K562 (cell line): ENCODE measurements around the gene HSPA6. TPM values are rescaled to one million over a fixed set of nuclear protein-coding genes. Genes with fewer than 3 reads are reported as not detected.

ENCODE experiments used
- ATAC-seq: fragments of 200-7000 bp; cut with Tn5 transposase; 3 replicates; pipeline ENCODE4 v1.9.1; 2020; ENCODE audit warnings: moderate library complexity
- BruUV-seq: library from RNA; stranded (reverse); fragments of 400-500 nt; replicated peaks from 2 replicates; lab custom pipeline; 2021; lab: Mats Ljungman, UMichigan
- CTCF ChIA-PET: fragments of 300-600 bp; formaldehyde crosslinking; extraction: SDS; loops from one replicate; lab custom pipeline; 2021; ENCODE audit warnings: low intra/inter-chr PET ratio; lab: Yijun Ruan, JAX
- POLR2A ChIA-PET: fragments of 300-600, 350-650 bp; sonication (Branson Sonifier 250); formaldehyde crosslinking; extraction: SDS; loops from one replicate; lab custom pipeline; 2021; ENCODE audit warnings: antibody characterized with exemption, inconsistent platforms; lab: Yijun Ruan, JAX
- DNase-seq, 4 experiments: peaks; one replicate each; pipeline versions ENCODE4 v3.0.0 to v3.0.0-alpha.2; 2011 to 2018; ENCODE audit warnings: low spot score in 3 of 4, mixed read lengths in 3 of 4; ENCODE audit errors: extremely low read depth in 1 of 4
- FAIRE-seq: peaks from 2 replicates; lab custom pipeline; 2011; peaks lifted over from hg19 to GRCh38; lab: Jason Lieb, UNC
- H2AFZ ChIP-seq: 2 replicates; pipeline ENCODE4 v1.6.0; 2011; ENCODE audit warnings: low read depth, low read length, control low read depth, inconsistent platforms
- H3K27ac ChIP-seq: fragments of 200-600 bp; 3 replicates; pipeline ENCODE4 v1.8.0; 2011; ENCODE audit warnings: low read depth, mild to moderate bottlenecking, control low read depth, inconsistent platforms, low read length, moderate library complexity, mixed read lengths; ENCODE audit errors: extremely low read depth
- H3K27me3 ChIP-seq, 2 experiments: fragments of 300-600 bp in 1 of 2; 2 replicates in 1 of 2; 3 replicates in 1 of 2; pipeline versions ENCODE4 v1.6.0 to v1.8.0; 2011; ENCODE audit warnings: inconsistent platforms in 2 of 2, low read length in 2 of 2, mild to moderate bottlenecking in 1 of 2, mixed read lengths in 1 of 2, moderate library complexity in 1 of 2; ENCODE audit not compliant: control insufficient read depth in 2 of 2, insufficient read depth in 2 of 2
- H3K36me3 ChIP-seq: fragments of 300-600 bp; 3 replicates; pipeline ENCODE4 v1.8.0; 2011; ENCODE audit warnings: mild to moderate bottlenecking, low read length, inconsistent platforms; ENCODE audit not compliant: control insufficient read depth, insufficient read depth
- H3K4me1 ChIP-seq, 2 experiments: fragments of 200-600 bp in 1 of 2; replicated peaks in 1 of 2; 2 replicates in 1 of 2; 3 replicates in 1 of 2; pipeline versions ENCODE4 v1.5.1 to v1.8.0; 2011; ENCODE audit warnings: inconsistent platforms in 2 of 2, low read length in 2 of 2, mild to moderate bottlenecking in 1 of 2, mixed read lengths in 1 of 2, moderate library complexity in 1 of 2; ENCODE audit not compliant: control insufficient read depth in 2 of 2, insufficient read depth in 2 of 2
- H3K4me2 ChIP-seq: 2 replicates; pipeline ENCODE4 v1.6.1; 2011; ENCODE audit warnings: low read length, control low read depth, inconsistent platforms, mixed read lengths; ENCODE audit not compliant: insufficient read depth
- H3K4me3 ChIP-seq: fragments of 200-600 bp; sonication (generic), shearing (Covaris generic); 2 replicates; pipeline ENCODE4 v1.5.1; 2016; ENCODE audit warnings: control low read depth, inconsistent platforms
- H3K79me2 ChIP-seq: fragments of 200-600 bp; 3 replicates; pipeline ENCODE4 v1.8.0; 2011; ENCODE audit warnings: low read length, inconsistent platforms; ENCODE audit not compliant: control insufficient read depth, insufficient read depth
- H3K9ac ChIP-seq, 2 experiments: 2 replicates each; pipeline versions ENCODE4 v1.6.0 to v1.6.1; 2011; ENCODE audit warnings: low read depth in 2 of 2, low read length in 2 of 2, control low read depth in 1 of 2, inconsistent platforms in 1 of 2, mild to moderate bottlenecking in 1 of 2, mixed read lengths in 1 of 2; ENCODE audit not compliant: insufficient read depth in 1 of 2
- H3K9me1 ChIP-seq: one replicate; pipeline ENCODE4 v1.6.0; 2011; ENCODE audit warnings: inconsistent platforms, mild to moderate bottlenecking, low read length, moderate library complexity; ENCODE audit not compliant: control insufficient read depth, insufficient read depth
- H3K9me3 ChIP-seq: replicated peaks from 2 replicates; pipeline ENCODE4 v1.5.1; 2011; ENCODE audit warnings: low read depth, low read length, inconsistent platforms; ENCODE audit not compliant: control insufficient read depth, insufficient read depth
- H4K20me1 ChIP-seq: replicated peaks from 2 replicates; pipeline ENCODE4 v1.6.1; 2011; ENCODE audit warnings: low read length, inconsistent platforms, mixed read lengths; ENCODE audit not compliant: control insufficient read depth, insufficient read depth
- CHCHD3 ChIP-seq: fragments of 250-450 bp; sonication (Bioruptor Pico); IDR thresholded peaks from 2 replicates; pipeline ENCODE4 v2.1.2; 2022; ENCODE audit warnings: mild to moderate bottlenecking
- DACH1 ChIP-seq: fragments of 450-650 bp; IDR thresholded peaks from 2 replicates; pipeline ENCODE4 v1.6.1; 2018; ENCODE audit not compliant: partially characterized antibody
- DPF2 ChIP-seq: fragments of 450-650 bp; IDR thresholded peaks from 2 replicates; pipeline ENCODE4 v1.6.1; 2016
- E2F3 ChIP-seq: fragments of 250-450 bp; sonication (Bioruptor Pico); IDR thresholded peaks from 2 replicates; pipeline ENCODE4 v1.4.0; 2020; ENCODE audit warnings: mild to moderate bottlenecking
- FOXJ2 ChIP-seq: fragments of 200-800 bp; sonication (Bioruptor generic); IDR thresholded peaks from 2 replicates; pipeline ENCODE4 v1.6.1; 2016; ENCODE audit warnings: missing genetic modification characterization, missing compliant biosample characterization
- FOXK2 ChIP-seq, 2 experiments: fragments of 450-650 bp; IDR thresholded peaks in 1 of 2; conservative IDR thresholded peaks in 1 of 2; 2 replicates each; pipeline ENCODE4 v1.6.1; 2016; ENCODE audit warnings: low read depth in 2 of 2, mild to moderate bottlenecking in 1 of 2
- MTA1 ChIP-seq: fragments of 450-650 bp; IDR thresholded peaks from 2 replicates; pipeline ENCODE4 v1.6.1; 2017; ENCODE audit warnings: borderline replicate concordance
- NFE2 ChIP-seq: IDR thresholded peaks from 2 replicates; pipeline ENCODE4 v1.6.1; 2014; ENCODE audit warnings: antibody characterized with exemption, low read depth
- NFIC ChIP-seq: fragments of 450-650 bp; IDR thresholded peaks from 2 replicates; pipeline ENCODE4 v1.6.1; 2017; ENCODE audit warnings: mild to moderate bottlenecking, inconsistent platforms
- RAD21 ChIP-seq, 2 experiments: fragments of 250-450 bp in 1 of 2; fragments of 450-650 bp in 1 of 2; sonication (Bioruptor Pico) in 1 of 2; formaldehyde crosslinking in 1 of 2; IDR thresholded peaks in 1 of 2; conservative IDR thresholded peaks in 1 of 2; 2 replicates each; pipeline versions ENCODE4 v1.4.0 to v1.8.0; 2020 to 2022; ENCODE audit warnings: mild to moderate bottlenecking in 2 of 2, moderate library complexity in 1 of 2
- RBFOX2 ChIP-seq: fragments of 200-400 bp; formaldehyde crosslinking; IDR thresholded peaks from 2 replicates; pipeline ENCODE4 v1.6.1; 2017; ENCODE audit warnings: low read depth, mild to moderate bottlenecking, low read length, moderate library complexity
- RFX1 ChIP-seq: fragments of 450-650 bp; IDR thresholded peaks from 2 replicates; pipeline ENCODE4 v1.6.1; 2016; ENCODE audit warnings: mild to moderate bottlenecking, moderate library complexity
- ZKSCAN1 ChIP-seq: fragments of 150-350 bp; IDR thresholded peaks from 2 replicates; pipeline ENCODE4 v1.6.1; 2016; ENCODE audit warnings: low read depth, low read length
- ZNF253 ChIP-seq: fragments of 250-450 bp; sonication (Bioruptor Pico); conservative IDR thresholded peaks from 2 replicates; pipeline ENCODE4 v1.6.1; 2021; ENCODE audit warnings: mild to moderate bottlenecking
- WGBS: fragments of 100-300 bp; shearing (Covaris generic); methylation state at CpG from one replicate; pipeline ENCODE4 v1.1.6; 2016; ENCODE audit warnings: low coverage, mixed read lengths; ENCODE audit not compliant: insufficient coverage; ENCODE audit errors: missing lambda C conversion rate; 5-methylcytosine and 5-hydroxymethylcytosine counted together
- in situ Hi-C: fragments of 300-500 bp; cut with MboI; formaldehyde crosslinking; loops from 4 replicates; pipeline ENCODE4 v1.15.0; 2018; ENCODE audit warnings: inconsistent platforms, mixed read lengths
- intact Hi-C: fragments of 100-400 bp; cut with micrococcal nuclease; formaldehyde crosslinking; loops from 2 replicates; pipeline ENCODE4 v1.14.2; 2022
- polyA plus RNA-seq, 8 experiments: library from polyadenylated mRNA; depleted of rRNA in 4 of 8; stranded (reverse) in 5 of 8; unstranded in 3 of 8; fragments of >200 nt; fragmentation: Nextera tagmentation in 2 of 8; fragmentation: Illumina TruSeq in 1 of 8; extraction: Ambion mirVana in 2 of 8; extraction: Trizol in 1 of 8; gene quantifications; 2 replicates each; pipeline versions ENCODE4 v1.2.1 to v1.2.3, GENCODE V29; 2011 to 2014; ENCODE audit warnings: inconsistent platforms in 1 of 8, missing spikeins in 1 of 8
- total RNA-seq, 7 experiments: library from RNA; depleted of rRNA in 6 of 7; stranded (reverse); fragments of >200 nt in 6 of 7; fragmentation: Illumina TruSeq in 2 of 7; extraction: Trizol in 2 of 7; gene quantifications; 2 replicates each; pipeline versions ENCODE4 v1.2.1 to v1.2.3, GENCODE V29; 2011 to 2021; ENCODE audit warnings: low replicate concordance in 1 of 7

The HSPA6 gene
- total and polyA plus RNA-seq, 9 of the 15 experiments (the other 6 are each of a cell fraction or from before 2014, with no cell fraction given), result 0.15 to 10.0 (median 2.4) TPM

DNA sequence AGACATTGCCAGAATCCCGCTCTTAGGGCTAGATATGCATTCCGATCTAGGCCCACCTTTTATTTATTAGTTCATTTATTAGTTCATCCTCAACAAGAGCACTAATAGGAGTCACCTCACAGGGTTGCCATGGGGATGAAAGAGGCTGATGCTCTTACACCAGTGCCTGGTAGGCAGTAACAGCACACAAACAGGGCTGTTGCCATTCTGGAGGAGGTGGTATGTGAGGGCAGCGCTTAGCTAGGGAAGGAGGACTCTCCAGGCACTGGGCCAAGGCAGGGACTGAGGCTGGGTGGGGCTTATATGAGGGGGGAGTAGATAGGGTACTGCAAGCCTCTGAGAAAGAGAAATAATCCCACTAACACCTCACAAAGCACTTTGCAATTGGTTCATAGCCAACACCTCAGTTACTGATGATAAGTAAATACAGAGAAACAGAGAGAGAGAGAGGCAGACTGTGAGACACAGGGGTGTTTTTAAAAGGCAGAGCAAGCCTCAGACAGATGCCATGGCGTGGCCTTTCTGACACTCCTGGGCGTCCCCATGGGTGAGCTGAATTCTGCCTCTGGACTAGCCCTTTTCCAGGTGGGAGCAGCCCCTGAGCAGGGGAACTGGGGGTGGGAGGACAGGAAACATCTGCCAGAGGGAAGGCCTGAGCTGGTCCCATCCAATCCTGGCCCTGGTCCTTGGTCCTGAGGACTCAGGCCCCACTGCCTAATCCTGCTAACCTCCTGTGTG is 13.2 kb upstream of the HSPA6 start:
- Histone ChIP-seq H3K9me1 (no peaks in the 10 kb centered on the region), H3K9ac (peak overlapping the region in 1 of 2 experiments; percentile 81; a peak in 2 of 4 replicates), H3K36me3 (peaks cover 46% of the 10 kb centered on the region; the same call in 2 of the 3 replicates), H3K4me3 (no peak overlapping the region), H3K9me3 (no peaks in the 10 kb centered on the region), H3K79me2 (peaks cover 30% of the 10 kb centered on the region), H3K27me3 (no peaks in the 10 kb centered on the region), H3K4me1 (peaks cover 15 to 39% of the 10 kb centered on the region in 2 experiments), H3K27ac (no peak overlapping the region; the same call in 2 of the 3 replicates), H2AFZ (0 out of 2 replicates have a peak overlapping the region, but pooled peaks have one; percentile 5), H3K4me2 (peak overlapping the region; percentile 23; the same call in 1 of the 2 replicates), H4K20me1 (no peaks in the 10 kb centered on the region)
- ChIA-PET POLR2A (interaction anchor here (1.1 to 1.4 kb wide), 2 partner anchors 23 to 27 kb away, joined by 3 to 4 read pairs; no protein-coding TSS in a partner anchor), CTCF (no interaction called here)
- ATAC-seq (peak; percentile 68), FAIRE-seq (no peak), DNase-seq (peak in 3 of 4 experiments; percentile 13 to 79 (median 50))
- TF ChIP-seq E2F3 (CRISPR knock-in tag), result no peak
- TF ChIP-seq FOXK2 (conservative IDR thresholded peaks at IDR 0.05 in 1 of 2, IDR thresholded peaks at IDR 0.05 in 1 of 2; ENCODE audit: low read depth in 2 of 2), result 0 out of 4 replicates have a peak, but pooled peaks of 1 of the 2 experiments have one; percentile 11
- TF ChIP-seq ZNF253 (CRISPR knock-in tag), result no peak
- no peak for TF ChIP-seq RAD21 (CRISPR knock-in tag; conservative IDR thresholded peaks at IDR 0.05 in 1 of 2, IDR thresholded peaks at IDR 0.05 in 1 of 2)
- peak; percentile 81 for TF ChIP-seq NFIC
- TF ChIP-seq DPF2, result 0 out of 2 replicates have a peak, but pooled peaks have one; percentile 27
- no peak for TF ChIP-seq CHCHD3 (CRISPR knock-in tag)
- peak; percentile 38; the same call in 1 of the 2 replicates for TF ChIP-seq RBFOX2
- TF ChIP-seq FOXJ2, result 0 out of 2 replicates have a peak, but pooled peaks have one; percentile 24
- TF ChIP-seq NFE2, result no peak
- TF ChIP-seq ZKSCAN1, result no peak
- peak; percentile 69 for TF ChIP-seq RFX1
- peak; percentile 47 for TF ChIP-seq DACH1
- no peak for TF ChIP-seq MTA1
- intact Hi-C loops (no loop called here), in situ Hi-C loops (no loop called here)
- 43% methylated on average over 5 of the region's 5 CpGs for WGBS
- no TSS peak for BruUV-seq
